Panc1 (cell line): ENCODE results near the gene ELOVL6. TPM values are rescaled to one million over a fixed set of nuclear protein-coding genes. Genes with fewer than 3 reads are reported as not detected.

Source experiments
- ATAC-seq: fragments of 200-7000 bp; cut with Tn5 transposase; 2 replicates; pipeline ENCODE4 v1.9.1; 2020; ENCODE audit warnings: mild to moderate bottlenecking, moderate library complexity
- BruUV-seq: library from RNA; stranded (reverse); fragments of 400-500 nt; replicated peaks from 2 replicates; lab custom pipeline; 2021; lab: Mats Ljungman, UMichigan
- CTCF ChIA-PET: fragments of 300-600 bp; sonication (Branson Sonifier 250); formaldehyde crosslinking; loops from one replicate; lab custom pipeline; 2022; ENCODE audit warnings: antibody characterized with exemption; lab: Charles Lee
- POLR2A ChIA-PET: fragments of 300-600 bp; sonication (Branson Sonifier 250); formaldehyde crosslinking; loops from one replicate; lab custom pipeline; 2022; ENCODE audit warnings: antibody characterized with exemption; lab: Charles Lee
- DNase-seq: peaks from one replicate; pipeline ENCODE4 v3.0.0-alpha.2; 2010; ENCODE audit warnings: low read depth, low spot score
- H3K27ac ChIP-seq: 2 replicates; pipeline ENCODE4 v1.5.1; 2011; ENCODE audit warnings: mild to moderate bottlenecking, low read length, inconsistent platforms
- H3K27me3 ChIP-seq: fragments of 200-500 bp; sonication (Bioruptor generic); 2 replicates; pipeline ENCODE4 v1.6.0; 2014; ENCODE audit warnings: low read length, inconsistent platforms; ENCODE audit not compliant: control insufficient read depth, insufficient read depth
- H3K36me3 ChIP-seq: fragments of 200-500 bp; sonication (Bioruptor generic); 2 replicates; pipeline ENCODE4 v1.5.1; 2014; ENCODE audit warnings: inconsistent platforms, mild to moderate bottlenecking, low read length, moderate library complexity; ENCODE audit not compliant: control insufficient read depth, insufficient read depth
- H3K4me1 ChIP-seq: 2 replicates; pipeline ENCODE4 v1.5.1; 2011; ENCODE audit warnings: inconsistent platforms, mild to moderate bottlenecking, low read length, moderate library complexity; ENCODE audit not compliant: control insufficient read depth, insufficient read depth
- H3K4me3 ChIP-seq, 2 experiments: 2 replicates each; pipeline ENCODE4 v1.5.1; 2011 to 2012; ENCODE audit warnings: low read depth in 2 of 2, low read length in 2 of 2, mild to moderate bottlenecking in 2 of 2, inconsistent platforms in 1 of 2, moderate library complexity in 1 of 2
- H3K9me3 ChIP-seq: fragments of 200-500 bp; sonication (Bioruptor generic); 2 replicates; pipeline ENCODE4 v1.5.1; 2014; ENCODE audit warnings: low read depth, mild to moderate bottlenecking, inconsistent platforms, low read length, moderate library complexity; ENCODE audit not compliant: control insufficient read depth, insufficient read depth
- CTCF ChIP-seq: fragments of 450-650 bp; IDR thresholded peaks from 2 replicates; pipeline ENCODE4 v1.5.1; 2017; ENCODE audit warnings: mild to moderate bottlenecking
- POLR2AphosphoS5 ChIP-seq: IDR thresholded peaks from 2 replicates; pipeline ENCODE4 v1.6.1; 2012; ENCODE audit warnings: mild to moderate bottlenecking, low read depth, low read length, moderate library complexity
- REST ChIP-seq, 2 experiments: IDR thresholded peaks; 2 replicates each; pipeline ENCODE4 v1.6.1; 2011 to 2012; ENCODE audit warnings: low read depth in 2 of 2, control low read depth in 1 of 2, low read length in 1 of 2, mild to moderate bottlenecking in 1 of 2, moderate library complexity in 1 of 2; ENCODE audit not compliant: insufficient read depth in 1 of 2
- SIN3A ChIP-seq: IDR thresholded peaks from 2 replicates; pipeline ENCODE4 v1.6.1; 2012; ENCODE audit warnings: low read depth, mild to moderate bottlenecking, low read length, moderate library complexity, borderline replicate concordance; ENCODE audit not compliant: insufficient read depth
- TCF7L2 ChIP-seq: IDR thresholded peaks from 2 replicates; pipeline ENCODE4 v1.6.1; 2011; ENCODE audit warnings: mild to moderate bottlenecking, low read depth, low read length, inconsistent platforms
- in situ Hi-C: cut with HindIII; loops from 2 replicates; pipeline ENCODE4 v1.10.0; 2016; ENCODE audit warnings: low sequenced_read_pairs, low pct_unique_long_range_greater_than_20kb
- intact Hi-C: fragments of 100-400 bp; cut with micrococcal nuclease; formaldehyde crosslinking; loops from one replicate; pipeline ENCODE4 v1.10.0; 2022; ENCODE audit not compliant: unreplicated experiment
- total RNA-seq: library from RNA; stranded (reverse); gene quantifications from one replicate; pipeline ENCODE4 v1.2.1, GENCODE V29; 2021; ENCODE audit not compliant: unreplicated experiment

ELOVL6 gene
- total RNA-seq, 1 experiment from 2014 or later: 0.54 TPM

GRCh38 chr4:110211007-110211769, 12.8 kb upstream of the ELOVL6 start:
- TF ChIP-seq REST (IDR thresholded peaks at IDR 0.05; ENCODE audit: insufficient read depth in 1 of 2, low read depth in 2 of 2, low read length in 1 of 2): no peak
- TF ChIP-seq CTCF: peak; percentile 67; the same call in 1 of the 2 replicates
- no peak overlapping the region for H3K27ac ChIP-seq
- ChIA-PET CTCF (no interaction called here), POLR2A (no interaction called here)
- no peak overlapping the region for H3K4me3 ChIP-seq
- no peaks in the 10 kb centered on the region for H3K9me3 ChIP-seq
- ATAC-seq (peak; percentile 63; the same call in 1 of the 2 replicates), DNase-seq (no peak)
- in situ Hi-C loops (no loop called here), intact Hi-C loops (no loop called here)
- H3K36me3 ChIP-seq: no peaks in the 10 kb centered on the region
- no peaks in the 10 kb centered on the region for H3K27me3 ChIP-seq
- no peaks in the 10 kb centered on the region for H3K4me1 ChIP-seq
- no TSS peak for BruUV-seq

- H3K9me3 ChIP-seq: no peaks in the 10 kb centered on the region
- BruUV-seq: no TSS peak
- H3K27me3 ChIP-seq: no peaks in the 10 kb centered on the region
- no peak for TF ChIP-seq POLR2AphosphoS5
- intact Hi-C loops (no loop called here), in situ Hi-C loops (no loop called here)
- no peak overlapping the region for H3K27ac ChIP-seq
- ChIA-PET POLR2A (no interaction called here), CTCF (no interaction called here)
- no peak overlapping the region for H3K4me3 ChIP-seq
- no peaks in the 10 kb centered on the region for H3K36me3 ChIP-seq
- H3K4me1 ChIP-seq: no peaks in the 10 kb centered on the region
- no peak for DNase-seq
- no peak for ATAC-seq
Observed at GRCh38 chr4:110208419-110208818, 10.0 kb upstream of the ELOVL6 start.

GRCh38 chr4:110207233-110207632, 8.8 kb upstream of the ELOVL6 start:
- H3K36me3 ChIP-seq: no peaks in the 10 kb centered on the region
- H3K4me1 ChIP-seq: no peaks in the 10 kb centered on the region
- ATAC-seq (no peak), DNase-seq (no peak)
- H3K27me3 ChIP-seq: no peaks in the 10 kb centered on the region
- no peaks in the 10 kb centered on the region for H3K9me3 ChIP-seq
- H3K27ac ChIP-seq: no peak overlapping the region
- TF ChIP-seq POLR2AphosphoS5: no peak
- no peak for TF ChIP-seq CTCF
- no peak for TF ChIP-seq REST (IDR thresholded peaks at IDR 0.05; ENCODE audit: insufficient read depth in 1 of 2, low read depth in 2 of 2, low read length in 1 of 2)
- no peak for TF ChIP-seq TCF7L2
- no peak for TF ChIP-seq SIN3A
- CTCF ChIA-PET: no interaction called here
- BruUV-seq: no TSS peak
- in situ Hi-C loops (no loop called here), intact Hi-C loops (no loop called here)
- POLR2A ChIA-PET: no interaction called here
- H3K4me3 ChIP-seq: no peak overlapping the region
